GM18508 (cell line): ENCODE measurements around the gene MOK.

Experiments
- ATAC-seq: cut with Tn5 transposase; IDR thresholded peaks from one replicate; pipeline ENCODE4 v1.9.1; 2021; ENCODE audit warnings: moderate number of reproducible peaks; ENCODE audit not compliant: insufficient read depth, unreplicated experiment

The MOK gene

DNA sequence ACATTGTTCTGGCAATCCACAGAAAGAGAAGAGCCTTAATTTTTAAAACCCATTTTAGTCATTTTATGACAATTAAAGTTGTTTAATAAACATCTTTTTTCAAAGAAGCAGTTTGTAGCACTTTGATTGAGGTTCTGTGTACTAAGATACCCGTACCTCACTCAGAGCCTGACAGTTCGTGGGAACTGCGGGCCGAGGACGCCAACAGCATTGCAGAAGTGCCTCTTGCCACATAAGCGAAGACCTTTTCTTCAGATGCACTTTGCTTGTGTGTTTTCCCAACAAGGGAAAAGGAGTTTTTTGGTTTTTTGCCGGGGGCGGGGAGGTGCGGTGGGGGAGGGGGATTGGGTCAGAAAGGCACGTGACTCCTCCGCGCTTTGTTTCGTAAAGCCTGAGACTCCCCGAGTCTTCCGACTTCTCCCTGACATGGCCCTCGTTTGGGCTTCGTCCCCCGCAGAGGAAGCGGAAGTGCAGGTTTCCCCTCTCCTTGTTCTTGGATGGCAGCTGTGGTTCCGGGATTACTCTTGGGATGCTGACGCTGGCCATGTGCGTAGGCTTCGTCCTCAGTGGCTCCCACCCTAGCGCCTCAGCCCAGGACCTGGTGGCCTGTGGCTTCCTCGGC lies 94.4 kb downstream of the MOK start:
- ATAC-seq, result no peak

DNA sequence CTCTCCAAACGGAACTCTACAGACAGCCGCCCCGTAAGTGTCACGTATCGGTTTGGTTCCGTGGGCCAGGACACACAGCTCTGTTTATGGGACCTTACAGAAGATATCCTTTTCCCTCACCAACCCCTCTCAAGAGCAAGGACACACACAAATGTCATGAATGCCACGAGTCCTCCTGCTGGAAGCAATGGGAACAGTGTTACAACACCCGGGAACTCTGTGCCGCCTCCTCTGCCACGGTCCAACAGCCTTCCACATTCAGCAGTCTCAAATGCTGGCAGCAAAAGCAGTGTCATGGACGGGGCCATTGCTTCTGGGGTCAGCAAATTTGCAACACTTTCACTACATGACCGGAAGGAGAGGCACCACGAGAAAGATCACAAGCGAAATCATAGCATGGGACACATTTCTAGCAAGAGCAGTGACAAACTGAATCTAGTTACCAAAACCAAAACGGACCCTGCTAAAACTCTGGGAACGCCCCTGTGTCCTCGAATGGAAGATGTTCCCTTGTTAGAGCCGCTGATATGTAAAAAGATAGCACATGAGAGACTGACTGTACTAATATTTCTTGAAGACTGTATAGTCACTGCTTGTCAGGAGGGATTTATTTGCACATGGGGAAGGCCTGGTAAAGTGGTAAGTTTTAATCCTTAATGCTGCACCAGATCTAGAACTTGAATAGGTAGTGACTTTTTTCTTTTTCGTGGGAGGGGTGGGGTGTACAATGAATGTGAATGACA lies 95.6 kb downstream of the MOK start:
- ATAC-seq, result no peak

DNA sequence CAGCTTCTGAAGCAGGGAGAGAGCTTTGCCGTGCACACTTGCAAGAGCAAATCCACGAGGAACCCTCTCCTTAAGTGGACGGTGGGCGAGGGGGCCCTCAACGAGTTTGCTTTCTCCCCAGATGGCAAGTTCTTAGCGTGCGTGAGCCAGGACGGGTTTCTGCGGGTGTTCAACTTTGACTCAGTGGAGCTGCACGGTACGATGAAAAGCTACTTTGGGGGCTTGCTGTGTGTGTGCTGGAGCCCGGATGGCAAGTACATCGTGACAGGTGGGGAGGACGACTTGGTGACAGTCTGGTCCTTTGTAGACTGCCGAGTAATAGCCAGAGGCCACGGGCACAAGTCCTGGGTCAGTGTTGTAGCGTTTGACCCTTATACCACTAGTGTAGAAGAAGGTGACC lies 96.2 kb downstream of the MOK start:
- ATAC-seq, result no peak

DNA sequence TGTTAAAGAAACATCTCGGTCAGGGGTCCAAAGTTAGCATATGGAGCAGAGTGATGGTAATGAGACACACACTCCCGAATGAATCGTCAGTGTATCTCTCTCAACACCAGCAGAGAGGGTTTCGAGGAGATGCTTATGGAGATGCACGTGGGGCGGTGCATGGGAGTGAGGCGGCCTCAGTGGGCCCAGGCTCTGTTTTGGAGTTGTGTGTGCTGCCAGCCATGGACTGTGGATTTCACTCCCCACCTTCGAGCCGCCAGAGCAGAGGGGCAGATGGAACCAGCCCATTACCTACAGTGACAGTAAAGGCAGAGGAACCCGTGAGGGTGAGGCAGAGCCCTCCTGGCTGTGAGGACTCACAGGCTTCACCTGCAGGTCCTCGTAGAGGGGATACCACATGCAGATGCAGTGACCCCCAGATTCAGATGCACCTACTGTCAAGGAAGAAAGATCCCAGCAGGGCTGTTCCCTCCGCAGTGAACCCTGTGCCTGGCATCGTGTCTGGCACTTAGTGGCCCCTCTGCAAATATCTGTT lies 97.1 kb downstream of the MOK start:
- no peak for ATAC-seq

DNA sequence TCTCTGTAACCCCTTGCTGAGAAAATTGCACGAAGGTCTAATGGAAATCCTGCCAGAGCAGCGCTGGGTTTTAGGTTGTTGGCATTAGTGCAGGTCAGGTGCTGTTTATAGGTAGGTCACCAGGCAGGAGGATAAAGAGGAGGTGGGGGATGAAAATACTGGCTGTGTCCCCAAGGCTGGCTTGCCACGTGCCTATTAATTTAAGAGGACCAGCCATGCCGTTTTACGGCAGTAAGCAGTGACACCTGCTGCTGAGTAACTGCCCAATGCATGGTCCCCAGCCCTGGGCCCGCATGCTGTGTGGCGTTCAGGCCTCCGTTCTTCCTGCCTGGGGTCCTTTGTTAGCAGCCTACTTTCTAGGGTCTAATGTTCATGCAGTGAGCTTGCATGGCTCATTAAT lies 98.0 kb downstream of the MOK start:
- ATAC-seq, result no peak

DNA sequence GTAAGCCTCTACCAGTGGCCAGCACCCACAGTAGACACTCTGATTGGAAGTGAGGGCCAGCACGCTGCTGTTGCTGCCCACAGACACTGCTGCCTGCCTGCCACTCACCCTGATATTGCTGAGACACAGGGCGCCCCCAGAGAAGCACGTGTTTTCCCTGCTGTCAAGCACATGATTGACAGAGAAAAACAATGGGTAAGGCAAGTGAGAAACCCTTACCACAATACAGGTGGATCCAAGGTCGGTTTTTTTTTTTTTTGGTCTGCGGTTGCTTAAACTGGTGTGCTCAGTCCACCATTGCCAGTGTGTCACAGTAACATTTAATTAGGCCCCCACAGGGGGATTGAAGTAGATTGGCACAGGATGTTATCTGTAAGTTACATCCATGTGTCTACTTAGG lies 99.4 kb downstream of the MOK start:
- no peak for ATAC-seq

DNA sequence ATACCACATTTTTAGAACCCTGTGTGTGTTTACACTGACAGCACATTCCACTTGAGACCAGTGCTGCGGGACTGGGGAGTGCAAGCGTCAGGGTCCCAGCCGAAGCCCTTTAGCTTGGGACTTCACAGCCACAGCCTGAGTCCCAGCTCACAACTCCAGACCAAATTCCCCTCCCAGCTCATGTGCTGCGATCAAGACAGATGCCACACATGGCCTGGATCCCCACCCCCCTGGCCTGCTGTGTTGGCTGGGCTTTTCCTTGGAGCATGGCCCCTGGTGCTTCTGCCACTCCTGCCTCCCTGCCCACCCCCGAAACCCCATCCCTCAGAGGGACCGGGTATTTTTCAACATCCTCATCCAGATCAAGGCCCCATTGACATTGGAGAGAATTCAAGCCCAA lies 101.6 kb downstream of the MOK start:
- no peak for ATAC-seq

DNA sequence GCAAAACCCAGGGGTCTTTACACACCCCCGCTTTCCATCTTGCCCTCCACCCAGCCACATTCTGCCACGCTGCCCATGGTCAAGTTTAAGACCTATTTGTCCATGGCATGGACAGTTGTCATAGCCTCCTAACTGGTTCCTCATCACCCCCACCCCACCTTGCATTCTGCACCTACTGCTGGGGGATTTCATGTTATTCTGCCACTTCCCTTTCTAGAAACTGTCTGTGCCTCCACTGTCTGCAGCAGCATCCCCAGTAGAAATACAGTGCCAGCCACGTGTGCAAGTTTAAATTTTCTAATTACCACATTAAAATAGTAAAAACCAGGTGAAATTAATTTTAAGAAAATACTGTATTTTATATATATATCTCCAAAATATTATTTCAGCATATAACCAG lies 102.0 kb downstream of the MOK start:
- no peak for ATAC-seq

DNA sequence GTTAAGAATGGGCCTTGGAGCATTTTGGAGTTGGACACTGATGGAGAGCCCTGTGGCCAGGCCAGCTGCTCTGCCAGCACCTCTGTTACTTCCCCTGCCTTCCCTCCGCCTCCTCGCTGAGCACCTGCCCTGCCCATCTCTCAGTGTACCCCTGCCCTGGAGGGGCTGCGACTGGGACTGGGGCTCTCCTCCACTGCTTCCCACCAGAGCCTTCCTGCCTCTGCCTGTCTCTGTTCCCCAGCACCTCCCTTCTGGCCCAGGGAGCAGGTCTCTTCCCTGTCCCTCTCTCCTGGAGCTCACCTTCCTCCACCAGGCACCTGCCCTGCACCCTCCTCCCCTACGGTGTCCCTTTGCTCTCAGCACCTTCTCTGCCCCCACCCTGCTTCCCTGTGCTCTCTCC lies 103.2 kb downstream of the MOK start:
- no peak for ATAC-seq

DNA sequence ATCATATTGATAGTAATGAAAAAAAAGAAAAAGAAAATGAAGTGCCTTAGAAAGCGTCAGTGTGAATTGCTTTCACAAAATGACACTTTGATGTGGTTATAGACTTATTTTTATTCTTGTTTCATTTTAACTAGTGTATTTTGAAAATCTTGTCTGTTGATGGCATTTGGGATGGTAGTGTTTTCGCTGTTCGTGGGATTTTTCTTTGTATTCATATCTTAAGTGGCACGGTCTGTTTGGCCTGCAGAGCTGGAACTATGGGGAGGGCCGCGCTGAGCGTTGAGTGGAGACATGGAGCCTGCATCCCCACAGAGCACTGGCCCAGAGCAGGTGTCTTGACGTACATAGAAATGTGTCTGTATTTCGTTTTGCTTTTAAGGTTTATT lies 103.6 kb downstream of the MOK start:
- ATAC-seq, result no peak

DNA sequence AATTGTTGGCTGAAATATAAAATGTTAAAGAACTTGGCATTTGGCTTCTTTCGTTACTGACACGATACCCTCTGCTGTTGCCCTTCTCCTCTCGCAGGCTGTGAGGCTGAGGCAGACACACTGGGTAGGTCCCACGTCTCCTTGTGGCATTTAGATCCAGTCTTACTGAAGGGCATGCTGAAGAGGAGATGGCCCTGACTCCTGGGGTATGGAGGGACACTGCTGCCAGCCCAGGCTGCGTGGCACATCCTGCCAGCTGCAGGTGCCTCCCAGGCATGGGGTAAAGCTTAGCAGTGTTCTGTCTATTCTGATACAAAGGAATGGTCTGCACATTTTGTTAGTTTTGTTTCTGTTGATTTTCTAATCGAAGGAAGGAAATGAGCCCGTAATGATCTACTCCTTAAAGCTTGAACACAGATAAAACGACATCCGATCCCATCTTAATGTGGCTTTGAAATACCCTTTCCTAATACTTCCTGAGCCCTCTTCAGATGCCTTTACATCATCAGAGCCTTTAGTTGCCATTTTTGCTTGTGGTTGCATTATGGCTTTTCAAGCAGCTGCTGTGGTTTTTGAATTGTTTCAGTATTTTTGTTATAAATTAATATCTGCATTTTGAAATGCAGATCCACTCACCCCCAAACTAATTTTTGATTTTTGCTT lies 104.1 kb downstream of the MOK start:
- ATAC-seq, result no peak

DNA sequence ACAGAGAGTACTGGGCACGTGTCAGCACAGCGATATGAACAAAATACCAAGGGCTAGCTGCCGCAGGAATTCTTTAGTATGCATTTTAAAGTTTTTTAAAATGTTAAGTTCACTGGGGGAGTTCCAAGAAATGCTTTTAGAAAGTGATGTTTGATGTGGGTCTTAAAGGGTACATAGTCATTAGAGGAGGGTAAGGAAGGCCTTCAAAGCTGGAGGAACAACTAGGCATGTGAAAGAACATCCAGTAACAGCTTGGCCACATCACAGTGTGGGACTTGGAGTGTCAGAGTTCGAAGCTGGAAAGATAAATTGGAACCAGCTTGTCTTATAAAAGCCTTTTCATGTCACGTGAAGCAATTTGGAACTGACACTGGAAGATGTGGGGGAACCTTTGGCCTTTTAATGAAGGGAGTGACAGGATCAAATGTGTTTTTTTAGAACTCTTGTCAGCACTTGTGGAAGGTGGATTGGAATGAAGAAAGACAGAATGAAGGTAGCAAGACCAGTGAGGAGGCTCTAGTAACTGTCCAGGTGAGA lies 107.6 kb downstream of the MOK start:
- ATAC-seq, result no peak

DNA sequence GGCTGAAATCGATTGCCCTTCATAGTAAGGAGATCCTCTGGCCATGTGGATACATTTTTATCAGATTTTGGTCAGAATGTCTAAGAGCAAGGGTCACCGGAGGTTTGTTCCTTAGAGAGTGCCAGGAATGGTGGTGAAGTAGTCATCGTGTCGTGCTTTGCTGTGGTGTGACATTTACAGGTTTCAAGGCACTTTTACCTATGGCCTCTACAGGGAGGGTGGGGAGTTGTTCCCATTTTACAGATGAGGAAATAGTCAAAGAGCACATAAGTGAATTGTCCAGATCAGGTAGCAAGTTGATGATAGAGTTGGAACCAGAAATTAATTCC lies 108.1 kb downstream of the MOK start:
- ATAC-seq, result no peak

DNA sequence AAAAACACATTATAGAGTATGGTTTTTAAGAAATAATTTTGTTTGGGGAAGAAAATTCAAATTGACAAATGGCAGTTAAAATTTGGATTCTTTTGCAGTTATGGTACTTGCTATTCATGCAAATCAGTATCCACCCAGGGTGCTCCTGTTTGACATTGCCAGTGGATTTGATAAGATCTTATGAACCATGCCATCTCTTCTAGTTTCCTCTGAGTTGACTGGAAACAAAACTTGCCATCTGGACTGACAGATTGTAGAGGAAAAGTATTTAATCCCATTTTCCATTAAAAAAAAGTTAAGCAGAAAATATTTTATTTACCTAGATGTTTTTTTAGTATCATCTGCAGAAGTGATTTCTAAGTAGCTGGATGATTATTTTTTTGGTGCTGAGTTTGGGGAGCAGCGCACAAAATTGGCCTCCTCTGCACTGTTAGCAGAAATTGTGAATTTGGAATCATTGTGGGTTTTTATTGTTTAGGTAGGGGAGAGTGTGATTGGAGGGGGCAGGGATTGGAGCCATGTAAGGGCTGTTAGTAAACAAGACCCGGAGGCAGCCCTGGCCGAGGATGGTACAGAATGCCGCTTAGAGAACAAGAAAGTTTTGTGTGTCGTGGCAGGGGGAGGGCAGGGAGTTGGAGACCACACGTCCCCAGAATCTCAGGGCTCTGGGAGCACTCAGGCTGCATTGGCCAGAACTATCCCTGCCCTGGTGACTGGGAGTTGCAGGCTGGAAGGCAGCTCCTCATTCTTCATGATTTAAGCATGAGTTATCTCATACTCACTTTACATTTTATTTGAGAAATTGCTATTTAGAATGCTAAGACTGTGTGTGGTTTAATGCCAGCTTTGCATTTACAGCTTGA lies 108.7 kb downstream of the MOK start:
- ATAC-seq, result no peak

DNA sequence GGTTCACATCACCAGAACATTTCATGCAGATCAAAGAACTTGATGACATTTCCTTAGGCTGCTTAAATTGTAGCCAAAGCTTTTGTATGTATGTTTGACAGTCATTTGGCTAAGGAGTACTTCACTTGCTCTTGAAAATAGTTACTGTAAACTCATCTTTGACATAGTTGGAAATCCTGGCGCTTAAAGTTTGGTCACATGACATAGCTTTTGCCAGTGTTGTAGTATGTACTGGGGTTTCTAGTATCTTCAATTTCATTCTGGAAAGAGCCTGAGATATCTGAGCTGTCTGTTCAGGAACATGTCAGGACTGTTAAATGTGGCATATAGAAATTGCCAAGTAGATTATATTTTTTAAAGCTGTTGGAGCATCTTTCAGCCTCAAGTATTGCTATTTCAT lies 109.5 kb downstream of the MOK start:
- ATAC-seq, result no peak

DNA sequence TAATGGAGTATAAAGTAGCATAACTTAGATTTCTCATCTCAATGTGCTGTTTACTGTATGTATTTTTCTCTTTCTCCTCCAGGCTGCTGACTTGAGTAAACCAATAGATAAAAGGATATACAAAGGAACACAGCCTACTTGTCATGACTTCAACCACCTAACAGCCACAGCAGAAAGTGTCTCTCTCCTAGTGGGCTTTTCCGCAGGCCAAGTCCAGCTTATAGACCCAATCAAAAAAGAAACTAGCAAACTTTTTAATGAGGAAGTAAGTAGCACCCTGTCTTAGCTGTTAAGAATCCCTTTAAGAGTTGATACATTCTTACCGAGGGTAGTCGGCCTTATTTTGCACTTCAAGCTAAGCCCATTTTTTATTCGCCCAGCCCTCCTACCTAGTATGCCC lies 110.1 kb downstream of the MOK start:
- no peak for ATAC-seq

DNA sequence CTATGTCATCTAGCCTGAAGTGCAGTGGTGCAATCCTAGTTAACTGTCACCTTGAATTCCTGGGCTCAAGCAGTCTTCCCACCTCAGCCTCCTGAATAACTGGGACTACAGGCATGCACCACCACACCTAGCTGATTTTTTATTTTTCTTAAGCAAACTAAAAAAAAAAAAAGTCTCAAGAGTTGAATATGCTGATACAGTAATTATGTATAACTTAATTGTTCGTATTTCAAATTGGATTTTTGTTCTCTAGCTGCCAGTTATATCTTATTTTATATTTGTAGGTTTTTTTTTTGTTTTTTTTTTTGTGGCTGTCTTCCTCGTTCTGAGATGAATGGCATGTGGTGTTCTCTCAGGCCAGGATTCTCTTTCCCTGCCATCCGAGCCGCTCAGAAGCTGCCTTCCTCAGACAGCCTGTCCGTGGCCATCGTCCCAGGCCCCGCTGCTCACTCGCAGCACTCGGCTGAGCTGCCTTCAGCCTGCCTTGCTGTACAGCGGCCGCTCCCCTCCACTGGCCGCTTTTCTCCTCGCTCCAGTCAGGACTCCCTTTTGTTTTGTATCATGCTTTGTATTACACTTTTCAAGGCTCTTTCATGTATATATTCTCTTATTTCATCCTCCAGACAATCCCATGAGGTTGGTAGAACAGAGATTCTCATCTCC lies 112.0 kb downstream of the MOK start:
- no peak for ATAC-seq

DNA sequence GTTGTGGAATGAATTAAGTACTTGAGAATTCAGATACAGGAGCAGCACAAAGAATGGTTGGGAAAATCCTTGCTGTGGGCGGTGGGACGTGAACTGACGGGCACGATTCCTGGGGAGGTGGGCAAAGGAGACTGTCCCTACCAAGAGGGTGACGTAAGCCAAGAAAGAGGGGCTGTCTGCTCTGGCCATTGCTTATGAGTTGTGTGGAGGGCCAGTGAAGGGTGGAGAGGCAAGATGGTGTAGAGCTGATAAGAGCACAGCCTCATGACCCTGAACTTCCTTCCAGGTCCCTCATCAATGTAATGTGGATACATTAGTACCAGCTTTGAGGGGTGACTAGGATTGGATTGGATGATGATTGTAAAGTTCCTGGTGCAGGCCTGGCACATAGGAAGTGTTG lies 115.1 kb downstream of the MOK start:
- ATAC-seq, result no peak

DNA sequence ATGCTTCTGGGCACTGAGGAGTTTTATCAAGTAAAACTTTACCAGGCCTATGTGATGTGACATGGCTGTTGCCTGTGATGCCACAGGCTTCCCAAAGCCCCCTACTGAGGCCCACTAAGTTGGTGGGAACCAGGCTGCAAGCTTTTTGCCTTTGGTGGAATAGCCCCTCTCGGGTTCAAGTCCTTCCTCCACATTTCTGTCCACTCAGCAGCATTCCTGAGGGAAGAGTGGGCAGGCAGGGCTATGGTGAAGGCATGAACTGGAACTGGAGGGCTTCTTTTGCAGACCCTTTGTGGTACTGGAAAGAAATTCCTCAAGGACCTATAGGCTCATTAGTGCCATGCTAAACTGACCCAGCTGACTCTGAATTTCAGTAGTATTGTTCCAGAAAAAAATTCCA lies 116.8 kb downstream of the MOK start:
- ATAC-seq, result no peak

DNA sequence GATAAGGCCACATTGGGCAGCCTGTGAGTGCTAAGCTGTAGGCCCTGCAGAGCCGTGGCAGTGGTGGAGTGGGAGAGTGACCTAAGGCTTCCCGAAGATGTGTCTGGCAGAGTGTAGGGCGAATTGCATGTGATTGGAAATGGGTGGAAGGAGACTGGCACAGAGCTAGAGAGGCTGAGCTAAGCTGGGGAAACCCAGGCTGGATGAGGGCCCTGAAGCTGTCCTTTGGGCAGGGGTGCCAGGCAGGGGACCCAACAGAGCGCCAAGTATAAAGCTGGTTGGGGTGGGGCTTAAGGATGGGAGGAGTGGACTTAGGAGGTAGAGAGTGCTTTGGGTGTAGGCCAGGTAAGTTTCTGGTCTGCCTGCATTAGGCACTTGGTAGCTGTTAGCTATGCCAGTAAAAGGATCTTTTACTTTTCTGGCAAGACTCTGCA lies 117.4 kb downstream of the MOK start:
- no peak for ATAC-seq
